Esophagus squamous epithelium (tissue), 4 donors: ENCODE data around the gene INTS1.

Experiments
- CTCF ChIP-seq, 6 experiments: fragments of 450-650 bp in 4 of 6; fragments of 200-600 bp in 2 of 6; sonication (generic) in 2 of 6; IDR thresholded peaks; one replicate each; pipeline ENCODE4 v1.5.1; 2016 to 2019; ENCODE audit warnings: antibody characterized with exemption in 6 of 6, mild to moderate bottlenecking in 4 of 6, moderate library complexity in 4 of 6
- POLR2A ChIP-seq, 4 donors: fragments of 450-650 bp; IDR thresholded peaks; one replicate each; pipeline ENCODE4 v1.6.1; 2017; ENCODE audit warnings: antibody characterized with exemption in 4 of 4, mild to moderate bottlenecking in 4 of 4, moderate library complexity in 3 of 4

GRCh38 chr7:1523844-1524243 is 19.7 kb upstream of the INTS1 start:
- TF ChIP-seq POLR2A (IDR thresholded peaks at IDR 0.05) (no peak), CTCF (IDR thresholded peaks at IDR 0.05) (no peak)
